Measurements from ENCODE around the gene DIPK1A.
"Not testable (repeated sequence)": the region's sequence is repeated elsewhere in the genome, so short reads cannot be mapped to it uniquely, and the experiment has no call there.

The DIPK1A gene

DNA sequence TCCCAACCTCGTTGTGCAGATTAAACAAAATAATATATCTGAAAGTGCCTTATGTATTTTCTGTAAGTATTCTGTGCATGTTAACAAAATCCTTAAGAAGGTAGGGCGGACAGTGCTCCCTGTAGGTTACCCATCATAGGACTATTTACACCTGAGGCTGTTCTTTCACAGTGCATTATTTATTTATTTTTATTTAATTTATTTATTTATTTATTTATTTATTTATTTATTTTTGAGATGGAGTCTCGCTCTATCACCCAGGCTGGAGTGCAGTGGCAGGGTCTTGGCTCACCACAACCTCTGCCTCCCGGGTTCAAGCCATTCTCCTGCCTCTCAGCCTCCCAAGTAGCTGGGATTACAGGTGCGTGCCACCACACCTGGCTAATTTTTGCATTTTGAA lies 12.8 kb upstream of the DIPK1A start:
- not testable (repeated sequence) for H3K36me3 ChIP-seq (ENCODE audit: control insufficient read depth, insufficient read depth, low read length); H3K27me3 ChIP-seq (ENCODE audit: control insufficient read depth, insufficient read depth, low read length); H3K4me3 ChIP-seq (ENCODE audit: low read length); H3K9ac ChIP-seq (ENCODE audit: low read length); H3K9me3 ChIP-seq (ENCODE audit: control insufficient read depth, low read length); H3K4me1 ChIP-seq (ENCODE audit: control insufficient read depth, insufficient read depth, low read length)

GRCh38 chr1:92973203-92973897 lies 12.1 kb upstream of the DIPK1A start:
- Histone ChIP-seq H3K4me3 (ENCODE audit: low read length) (no peak overlapping the region), H3K27me3 (ENCODE audit: control insufficient read depth, insufficient read depth, low read length) (no peaks in the 10 kb centered on the region), H3K9ac (ENCODE audit: low read length) (no peak overlapping the region), H3K36me3 (ENCODE audit: control insufficient read depth, insufficient read depth, low read length) (no peaks in the 10 kb centered on the region), H3K9me3 (ENCODE audit: control insufficient read depth, low read length) (no peaks in the 10 kb centered on the region), H3K4me1 (ENCODE audit: control insufficient read depth, insufficient read depth, low read length) (no peaks in the 10 kb centered on the region)

DNA sequence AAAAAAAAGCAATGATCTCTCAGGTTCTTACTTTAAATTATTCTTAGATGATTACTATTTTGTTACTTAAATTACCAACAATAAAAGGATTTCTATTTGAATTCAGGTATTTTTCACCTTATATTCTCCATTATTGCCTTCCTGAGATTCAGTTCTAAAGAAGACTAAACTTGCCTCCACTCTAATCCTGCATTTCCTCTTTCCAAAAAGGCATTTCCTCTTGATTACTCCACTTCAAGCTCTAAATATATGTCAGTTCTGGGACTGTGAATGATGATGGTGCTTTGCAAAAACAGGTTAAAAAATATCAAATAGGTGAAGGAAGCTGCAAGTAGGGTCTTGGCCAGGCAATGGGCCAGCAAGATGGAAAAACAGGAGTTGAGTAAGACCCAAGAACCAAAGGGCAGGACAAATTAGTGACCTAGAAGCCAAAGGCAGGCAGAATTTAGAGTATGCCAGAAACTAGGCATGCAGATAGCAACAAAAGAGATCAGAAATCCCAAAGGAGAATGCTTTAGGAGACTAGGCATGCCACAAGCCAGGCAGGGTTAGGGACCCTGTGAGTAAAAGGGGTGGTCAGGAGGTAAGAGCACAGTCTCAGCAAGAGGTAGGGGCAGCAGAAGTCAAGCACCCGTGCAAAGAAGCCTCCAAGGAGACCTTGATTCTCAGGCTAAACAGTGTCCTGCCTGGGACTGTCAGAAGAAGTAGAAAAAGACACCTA lies 11.3 kb upstream of the DIPK1A start:
- no peaks in the 10 kb centered on the region for H3K4me1 ChIP-seq (ENCODE audit: control insufficient read depth, insufficient read depth, low read length)
- H3K9me3 ChIP-seq (ENCODE audit: control insufficient read depth, low read length): no peaks in the 10 kb centered on the region
- no peak overlapping the region for H3K9ac ChIP-seq (ENCODE audit: low read length)
- no peaks in the 10 kb centered on the region for H3K36me3 ChIP-seq (ENCODE audit: control insufficient read depth, insufficient read depth, low read length)
- no peaks in the 10 kb centered on the region for H3K27me3 ChIP-seq (ENCODE audit: control insufficient read depth, insufficient read depth, low read length)
- no peak overlapping the region for H3K4me3 ChIP-seq (ENCODE audit: low read length)

GRCh38 chr1:92971932-92972331 lies 10.7 kb upstream of the DIPK1A start:
- not testable (repeated sequence) for H3K4me1 ChIP-seq (ENCODE audit: control insufficient read depth, insufficient read depth, low read length); H3K9ac ChIP-seq (ENCODE audit: low read length); H3K27me3 ChIP-seq (ENCODE audit: control insufficient read depth, insufficient read depth, low read length); H3K36me3 ChIP-seq (ENCODE audit: control insufficient read depth, insufficient read depth, low read length); H3K4me3 ChIP-seq (ENCODE audit: low read length); H3K9me3 ChIP-seq (ENCODE audit: control insufficient read depth, low read length)

DNA sequence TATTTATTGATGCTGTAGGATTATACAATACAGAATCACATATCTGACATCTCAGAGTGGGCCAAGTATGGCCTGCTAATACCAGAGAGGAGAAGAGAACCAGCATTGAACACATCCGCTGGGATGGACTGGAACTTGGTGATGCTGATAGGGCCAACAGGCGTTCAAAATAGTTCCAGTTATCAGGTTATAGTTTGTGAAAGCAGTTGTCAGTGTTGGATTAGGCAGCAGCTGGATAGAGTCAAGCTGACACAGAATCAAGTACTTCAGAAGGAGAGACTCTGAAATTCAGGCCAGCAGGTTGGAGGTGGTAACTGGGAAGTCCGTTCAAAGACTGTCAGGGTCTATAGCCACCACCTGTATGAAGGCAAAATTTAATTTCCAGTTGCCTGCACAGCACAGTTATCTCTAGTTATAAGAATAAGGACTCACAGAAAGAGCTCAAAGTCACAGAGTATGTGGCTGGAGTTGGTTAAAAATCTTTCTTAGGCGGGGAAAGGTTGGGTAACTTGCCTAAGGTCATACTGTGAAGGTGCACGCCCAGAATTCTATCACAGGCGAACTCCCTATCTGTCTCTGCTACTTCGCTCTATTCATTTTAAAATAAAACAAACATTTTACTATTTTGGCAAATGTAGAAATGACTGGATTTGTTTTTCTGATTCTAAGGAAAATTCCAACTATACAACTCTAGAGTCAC lies 9.9 kb upstream of the DIPK1A start:
- no peaks in the 10 kb centered on the region for H3K4me1 ChIP-seq (ENCODE audit: control insufficient read depth, insufficient read depth, low read length)
- no peak overlapping the region for H3K9ac ChIP-seq (ENCODE audit: low read length)
- H3K4me3 ChIP-seq (ENCODE audit: low read length): no peak overlapping the region
- no peaks in the 10 kb centered on the region for H3K36me3 ChIP-seq (ENCODE audit: control insufficient read depth, insufficient read depth, low read length)
- no peaks in the 10 kb centered on the region for H3K27me3 ChIP-seq (ENCODE audit: control insufficient read depth, insufficient read depth, low read length)
- no peaks in the 10 kb centered on the region for H3K9me3 ChIP-seq (ENCODE audit: control insufficient read depth, low read length)

- no peaks in the 10 kb centered on the region for H3K4me1 ChIP-seq (ENCODE audit: control insufficient read depth, insufficient read depth, low read length)
- no peak overlapping the region for H3K4me3 ChIP-seq (ENCODE audit: low read length)
- no peaks in the 10 kb centered on the region for H3K27me3 ChIP-seq (ENCODE audit: control insufficient read depth, insufficient read depth, low read length)
- H3K9me3 ChIP-seq (ENCODE audit: control insufficient read depth, low read length): no peaks in the 10 kb centered on the region
- no peaks in the 10 kb centered on the region for H3K36me3 ChIP-seq (ENCODE audit: control insufficient read depth, insufficient read depth, low read length)
- H3K9ac ChIP-seq (ENCODE audit: low read length): no peak overlapping the region
These were observed 8.3 kb upstream of the DIPK1A start for GRCh38 chr1:92969517-92969916.

GRCh38 chr1:92968138-92969032 lies 7.1 kb upstream of the DIPK1A start:
- H3K4me1 ChIP-seq (ENCODE audit: control insufficient read depth, insufficient read depth, low read length): no peaks in the 10 kb centered on the region
- no peaks in the 10 kb centered on the region for H3K36me3 ChIP-seq (ENCODE audit: control insufficient read depth, insufficient read depth, low read length)
- no peaks in the 10 kb centered on the region for H3K27me3 ChIP-seq (ENCODE audit: control insufficient read depth, insufficient read depth, low read length)
- no peak overlapping the region for H3K4me3 ChIP-seq (ENCODE audit: low read length)
- H3K9ac ChIP-seq (ENCODE audit: low read length): no peak overlapping the region
- no peaks in the 10 kb centered on the region for H3K9me3 ChIP-seq (ENCODE audit: control insufficient read depth, low read length)

GRCh38 chr1:92964998-92965397 lies 3.7 kb upstream of the DIPK1A start:
- Histone ChIP-seq H3K4me3 (ENCODE audit: low read length) (no peak overlapping the region), H3K27me3 (ENCODE audit: control insufficient read depth, insufficient read depth, low read length) (no peaks in the 10 kb centered on the region), H3K36me3 (ENCODE audit: control insufficient read depth, insufficient read depth, low read length) (no peaks in the 10 kb centered on the region), H3K9me3 (ENCODE audit: control insufficient read depth, low read length) (no peaks in the 10 kb centered on the region), H3K4me1 (ENCODE audit: control insufficient read depth, insufficient read depth, low read length) (peaks cover 6% of the 10 kb centered on the region), H3K9ac (ENCODE audit: low read length) (no peak overlapping the region)

- Histone ChIP-seq H3K9ac (ENCODE audit: low read length) (no peak overlapping the region), H3K4me3 (ENCODE audit: low read length) (no peak overlapping the region), H3K36me3 (ENCODE audit: control insufficient read depth, insufficient read depth, low read length) (no peaks in the 10 kb centered on the region), H3K27me3 (ENCODE audit: control insufficient read depth, insufficient read depth, low read length) (no peaks in the 10 kb centered on the region), H3K9me3 (ENCODE audit: control insufficient read depth, low read length) (no peaks in the 10 kb centered on the region), H3K4me1 (ENCODE audit: control insufficient read depth, insufficient read depth, low read length) (peaks cover 6% of the 10 kb centered on the region)
These were observed 3.1 kb upstream of the DIPK1A start for GRCh38 chr1:92964316-92964715.

- Histone ChIP-seq H3K9ac (ENCODE audit: low read length) (peak overlapping the region; percentile 90), H3K36me3 (ENCODE audit: control insufficient read depth, insufficient read depth, low read length) (no peaks in the 10 kb centered on the region), H3K9me3 (ENCODE audit: control insufficient read depth, low read length) (no peaks in the 10 kb centered on the region), H3K27me3 (ENCODE audit: control insufficient read depth, insufficient read depth, low read length) (no peaks in the 10 kb centered on the region), H3K4me3 (ENCODE audit: low read length) (peak overlapping the region; percentile 87), H3K4me1 (ENCODE audit: control insufficient read depth, insufficient read depth, low read length) (peaks cover 6% of the 10 kb centered on the region)
These were observed 862 bp upstream of the DIPK1A start for GRCh38 chr1:92961896-92962752.

Data from mucosa of stomach (tissue), 1 donor.